ENCODE measurements around the gene SERPINE3. TPM values are rescaled to one million over a fixed set of nuclear protein-coding genes. Genes with fewer than 3 reads are reported as not detected.

SERPINE3 gene
- total RNA-seq, 1 donor from 2014 or later, result not detected

DNA sequence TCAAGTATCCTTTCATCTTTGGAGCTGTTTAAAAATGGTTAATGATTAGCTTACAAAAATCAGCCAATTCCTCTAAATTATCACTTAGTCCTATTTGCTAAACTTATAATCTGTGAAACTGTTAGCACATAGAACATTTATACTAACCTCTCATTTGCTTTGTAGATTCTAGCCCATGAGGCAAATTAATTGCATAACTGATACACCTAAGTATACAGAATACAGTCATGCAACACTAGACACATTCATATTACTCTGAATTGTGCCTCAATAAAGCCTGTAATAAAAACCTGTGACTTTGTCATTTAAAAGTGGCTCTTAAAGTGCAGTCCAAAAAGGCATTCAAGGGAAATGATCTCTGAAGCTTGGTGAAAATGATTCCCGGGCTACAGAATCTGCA, 21.0 kb downstream of the SERPINE3 start:
- no peak for DNase-seq (ENCODE audit: low read depth)

DNA sequence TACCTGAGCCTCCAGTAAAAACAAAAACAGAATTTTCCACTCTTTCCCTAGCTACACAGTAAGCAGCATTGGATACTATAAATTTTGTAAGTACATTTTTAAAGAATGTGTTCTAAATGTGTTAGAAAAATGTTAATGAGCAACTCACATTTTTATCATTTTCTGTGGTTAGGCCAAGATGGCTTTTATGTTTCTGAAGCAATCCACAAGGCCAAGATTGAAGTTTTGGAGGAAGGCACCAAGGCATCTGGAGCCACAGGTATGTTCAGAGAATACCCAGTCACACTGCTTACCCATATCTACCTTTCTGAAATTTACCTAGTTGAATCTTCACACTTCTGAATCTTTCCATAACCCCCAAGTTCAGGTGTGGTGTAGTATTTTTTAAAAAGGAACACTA, 21.6 kb downstream of the SERPINE3 start:
- no peak for DNase-seq (ENCODE audit: low read depth)

DNA sequence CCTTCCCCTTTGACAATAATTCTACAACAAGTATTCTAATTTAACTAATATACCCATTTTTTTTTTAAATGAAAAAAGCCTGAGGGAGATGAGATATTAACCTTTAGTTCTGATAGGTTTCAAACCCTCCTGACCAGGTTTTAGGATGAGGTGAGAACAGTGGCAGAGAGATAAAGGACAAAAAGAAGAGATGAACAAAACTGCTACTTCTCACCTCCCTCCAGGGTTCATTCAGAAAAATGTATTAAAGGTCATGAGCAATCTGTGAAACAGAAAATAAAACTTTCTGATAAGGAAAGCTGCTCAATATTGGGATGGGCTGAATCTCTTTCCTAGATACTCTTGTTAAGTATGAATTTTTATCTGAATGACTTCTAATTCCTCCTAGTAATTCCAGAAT, 24.1 kb downstream of the SERPINE3 start:
- DNase-seq (ENCODE audit: low read depth), result no peak

DNA sequence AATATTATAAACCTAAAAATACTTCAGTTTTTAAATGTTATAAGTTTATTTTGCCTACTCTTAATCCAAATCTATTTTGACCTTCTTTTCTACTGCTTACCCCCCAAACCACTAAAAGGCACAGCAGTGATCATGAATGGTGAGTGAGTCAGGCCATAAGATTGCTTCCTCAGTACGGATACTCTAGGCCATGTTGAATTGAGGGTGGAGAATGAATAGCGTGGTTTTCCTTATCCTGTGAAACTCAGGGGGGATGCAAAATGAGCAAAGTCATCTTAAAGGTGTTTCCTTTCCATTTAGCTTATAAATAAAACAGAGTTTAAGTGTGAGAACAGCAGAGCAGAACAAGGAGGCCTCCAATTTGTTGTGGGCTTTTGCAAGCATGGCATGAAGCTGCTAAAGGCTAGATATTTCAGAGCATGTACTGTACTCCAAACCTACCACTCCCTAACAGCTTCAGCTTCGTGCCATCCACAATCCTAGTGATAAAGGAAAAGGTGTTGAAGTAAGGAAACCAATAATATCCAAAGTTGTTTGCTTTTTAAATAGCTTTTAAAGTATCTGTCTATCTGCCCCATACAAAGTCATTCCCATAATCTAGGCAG, 25.0 kb downstream of the SERPINE3 start:
- peak; percentile 51 for DNase-seq (ENCODE audit: low read depth)

DNA sequence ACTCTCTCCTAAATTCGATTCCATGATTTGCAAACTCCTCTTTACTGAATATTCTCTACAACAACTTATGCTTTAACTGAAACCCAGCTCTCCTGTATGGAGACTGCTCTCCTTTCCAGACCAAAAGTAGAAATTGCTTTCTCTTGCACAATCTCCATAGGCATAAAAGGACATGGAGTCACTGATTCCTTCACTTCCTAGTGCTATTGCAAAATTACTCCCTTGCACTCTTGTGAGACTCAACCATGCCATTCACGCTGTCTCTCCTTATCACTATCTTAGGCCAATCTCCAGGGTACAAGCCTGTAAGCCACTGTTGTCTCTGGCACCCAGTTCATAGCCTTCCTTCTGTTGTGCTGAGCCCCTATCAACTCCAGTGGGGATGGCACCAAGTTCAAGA, 30.6 kb downstream of the SERPINE3 start:
- DNase-seq (ENCODE audit: low read depth), result no peak

DNA sequence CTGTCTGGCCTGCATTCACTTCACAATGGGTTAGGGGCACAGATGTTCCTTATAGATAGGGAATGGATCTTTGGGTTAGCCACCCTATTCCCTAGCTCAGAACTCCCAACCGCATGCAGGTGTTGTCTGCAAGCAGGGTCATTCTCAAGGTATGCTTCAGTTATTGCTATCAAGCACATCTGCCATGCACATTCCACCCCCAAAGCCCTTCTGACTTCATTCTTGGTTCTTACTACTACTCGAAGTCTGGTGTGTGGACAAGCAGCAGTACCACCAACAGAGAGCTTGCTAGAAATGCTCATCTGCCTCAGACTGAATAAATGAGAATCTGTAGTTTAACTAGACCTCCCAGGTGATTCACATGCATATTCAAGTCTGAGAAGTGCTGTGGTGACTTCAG, 31.3 kb downstream of the SERPINE3 start:
- DNase-seq (ENCODE audit: low read depth), result no peak

DNA sequence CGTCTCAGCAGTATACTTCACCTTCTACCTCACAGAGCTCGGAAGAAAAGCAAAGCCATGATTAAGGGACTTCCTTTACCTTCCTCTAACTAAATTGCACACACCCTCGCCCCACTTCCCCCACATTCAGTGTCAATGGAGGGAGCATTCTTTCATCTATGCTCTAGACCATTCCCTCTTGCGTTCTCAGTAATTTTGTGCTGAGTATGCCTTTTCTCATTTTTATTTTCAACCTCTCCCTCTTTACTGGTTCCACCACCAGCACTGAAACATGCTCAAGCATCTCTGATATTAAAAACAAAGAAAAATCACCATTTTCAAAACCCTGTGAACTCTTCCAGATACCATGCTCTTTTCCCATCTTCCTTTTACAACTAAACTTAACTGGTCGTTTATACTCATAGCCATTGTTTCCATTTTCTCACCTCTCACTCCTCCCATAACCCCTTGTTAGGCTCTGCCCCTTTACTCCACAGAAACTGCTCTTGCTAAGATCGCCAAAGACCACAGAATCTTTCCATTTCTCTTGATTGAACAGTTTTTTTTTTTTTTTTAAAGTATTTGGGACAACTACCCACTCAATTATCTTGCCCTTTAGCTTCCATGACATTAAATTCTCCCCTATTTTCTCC, 32.4 kb downstream of the SERPINE3 start:
- DNase-seq (ENCODE audit: low read depth), result no peak

DNA sequence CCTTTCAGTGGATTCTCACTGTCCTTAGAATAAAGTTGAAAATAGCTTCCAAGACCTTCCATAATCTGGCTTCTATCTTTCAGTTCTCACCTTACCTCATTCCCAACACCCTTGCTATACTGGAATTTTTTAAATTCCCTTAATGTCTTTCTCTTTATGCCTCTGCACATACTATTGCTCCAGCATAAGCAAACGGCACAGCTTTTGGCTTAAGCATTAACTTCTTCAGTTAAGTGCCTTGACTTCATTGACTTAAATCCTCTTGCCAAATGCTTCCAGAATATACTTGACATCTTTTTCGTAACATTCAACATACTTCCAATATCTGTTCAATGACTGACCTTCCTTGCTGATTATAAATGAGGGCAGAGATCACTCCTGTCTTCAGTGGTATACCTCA, 34.0 kb downstream of the SERPINE3 start:
- DNase-seq (ENCODE audit: low read depth), result no peak

DNA sequence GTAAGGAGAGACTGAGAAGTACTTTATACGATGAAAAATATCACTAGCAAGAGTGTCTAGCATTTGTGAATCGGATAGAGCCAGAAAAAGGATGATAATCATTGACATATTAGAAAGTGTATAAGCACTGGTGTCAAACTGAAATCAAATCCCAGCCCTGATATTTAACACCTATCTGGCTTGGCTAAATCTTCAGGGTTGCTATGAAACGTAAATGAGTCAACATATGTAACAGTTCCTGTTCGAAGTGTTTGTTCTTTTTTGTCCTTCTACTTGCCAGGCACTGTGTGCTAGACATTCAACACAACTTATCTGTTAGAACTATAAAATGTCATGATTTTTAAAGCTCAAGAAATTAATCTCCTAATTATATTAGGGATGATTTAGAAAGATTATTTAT, 40.8 kb downstream of the SERPINE3 start:
- DNase-seq (ENCODE audit: low read depth), result peak; percentile 15

DNA sequence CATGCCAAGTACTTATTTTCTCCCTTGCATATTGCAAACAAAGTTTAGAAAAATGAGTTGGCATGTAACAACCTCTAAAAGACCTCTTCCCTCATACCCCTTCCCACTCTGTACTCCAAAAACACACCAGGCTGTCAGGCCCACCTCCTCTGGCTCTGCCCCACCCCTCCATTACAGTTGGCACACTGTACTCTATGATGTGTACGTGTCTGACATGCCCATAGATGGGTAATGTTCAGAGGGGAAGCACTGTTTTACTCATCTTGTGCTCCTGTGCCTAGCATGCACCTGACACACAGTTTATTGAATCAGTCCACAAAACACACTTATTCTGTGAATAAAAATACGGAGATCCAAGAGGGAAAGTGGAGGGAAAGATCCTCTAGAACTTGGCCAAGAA, 45.6 kb downstream of the SERPINE3 start:
- DNase-seq (ENCODE audit: low read depth), result no peak

DNA sequence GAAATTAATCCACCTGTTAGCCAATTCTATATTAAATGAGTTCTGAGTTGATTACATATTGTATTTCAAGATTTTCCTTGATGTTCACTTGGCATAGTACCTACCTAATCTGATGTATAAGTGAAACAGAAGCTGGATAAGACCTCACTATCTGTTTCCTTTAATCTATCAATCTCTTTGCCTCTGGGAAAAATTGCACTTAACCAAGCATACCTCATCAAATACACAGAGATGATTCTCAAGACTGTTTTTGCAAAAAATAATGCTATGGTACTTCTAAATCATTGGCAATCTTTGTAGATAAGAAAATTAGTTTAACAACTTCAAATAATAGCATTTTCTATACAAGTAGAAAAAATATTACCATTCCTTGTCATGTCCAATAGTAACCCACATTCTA, 55.2 kb downstream of the SERPINE3 start:
- DNase-seq (ENCODE audit: low read depth), result no peak

DNA sequence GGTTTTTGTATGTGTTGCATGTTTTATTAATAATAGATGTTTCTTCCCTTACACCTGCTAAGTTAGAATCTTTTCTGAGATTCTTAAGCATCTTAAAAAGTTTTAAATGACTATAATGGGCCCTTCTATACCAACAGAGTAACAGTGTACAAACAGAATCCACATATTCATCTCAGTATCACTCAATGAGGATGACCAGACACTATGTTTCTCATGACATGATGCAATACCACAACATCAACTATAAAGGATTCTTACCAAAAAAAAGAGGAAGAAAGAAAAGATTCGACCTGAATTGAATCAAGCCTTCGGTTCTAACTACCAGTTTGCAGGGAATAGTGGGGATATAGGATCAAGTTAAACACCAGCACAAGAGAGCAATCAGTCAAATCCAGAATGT, 56.9 kb downstream of the SERPINE3 start:
- DNase-seq (ENCODE audit: low read depth), result no peak

DNA sequence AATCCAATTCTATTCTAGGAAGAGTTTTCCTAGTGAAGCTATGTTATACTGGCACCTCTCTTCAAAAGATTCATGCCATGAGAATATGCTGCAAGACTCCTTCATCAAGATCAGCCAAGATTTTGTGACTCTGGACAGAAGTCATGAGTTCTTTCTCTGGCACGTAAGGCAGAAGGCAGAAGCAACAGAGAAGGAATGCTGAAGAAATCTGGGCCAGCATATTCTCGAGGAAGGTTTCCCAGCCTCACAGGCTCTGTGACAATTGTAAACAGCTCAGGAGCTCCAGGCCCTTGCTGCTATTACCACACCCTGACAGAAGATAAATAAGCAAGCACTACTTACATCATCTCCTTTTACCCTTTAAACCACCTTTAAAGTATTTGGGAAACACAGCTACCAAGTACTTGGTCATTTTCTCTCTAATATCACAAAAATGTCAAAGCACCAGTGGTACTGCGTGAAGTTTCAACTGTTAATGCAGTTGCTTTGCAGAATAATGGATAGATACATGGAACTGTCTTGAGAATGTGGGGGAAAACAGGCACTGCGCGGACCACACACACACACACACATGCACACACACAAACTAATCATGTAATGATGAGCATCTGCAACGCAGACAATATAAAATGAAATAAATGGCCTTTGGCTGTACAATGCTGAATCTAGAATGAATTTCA, 57.9 kb downstream of the SERPINE3 start:
- DNase-seq (ENCODE audit: low read depth), result peak; percentile 28

DNA sequence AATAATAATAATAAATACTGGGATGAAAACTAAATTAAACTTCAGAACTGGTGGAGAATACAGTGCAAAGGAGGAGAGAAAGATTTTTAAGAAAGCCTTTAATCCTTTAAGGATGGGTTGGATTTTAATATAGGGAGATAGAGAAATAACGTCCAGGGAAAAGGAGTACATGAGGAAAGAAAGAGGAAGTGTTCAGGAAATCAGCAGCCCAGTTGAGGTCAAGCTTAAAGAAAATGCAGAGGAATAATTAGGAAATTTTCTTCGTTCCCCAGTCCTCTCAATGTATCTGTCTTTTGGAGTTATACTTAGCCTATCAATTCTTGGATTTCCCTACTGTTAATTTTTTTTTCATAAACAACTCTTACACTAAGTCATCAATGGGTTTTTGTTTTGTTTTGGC, 65.7 kb downstream of the SERPINE3 start:
- DNase-seq (ENCODE audit: low read depth), result no peak

DNA sequence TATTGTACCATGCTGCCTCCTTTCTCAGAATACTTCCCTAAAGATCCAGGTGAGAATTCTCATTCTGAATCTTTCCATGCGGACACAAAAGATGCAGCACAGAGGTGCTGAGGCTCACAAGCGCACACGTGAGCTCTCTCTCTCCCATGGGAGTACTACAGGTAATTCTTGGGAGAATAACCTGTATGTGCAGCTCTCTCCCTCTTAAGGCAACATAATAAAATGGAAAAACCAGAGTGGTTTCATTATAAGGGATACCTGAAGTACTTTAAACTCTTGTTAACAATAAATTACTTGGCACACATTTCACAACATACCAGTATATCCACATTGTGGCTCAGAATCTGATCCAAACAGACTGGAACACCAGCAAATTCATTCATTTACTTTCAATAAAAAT, 72.9 kb downstream of the SERPINE3 start:
- DNase-seq (ENCODE audit: low read depth), result no peak

Small RNA genes within 50 kb of the gene (microRNA-seq; reads per million reads assigned to microRNA genes)
- not detected for gene MIR5693

Other genes starting within 250 kb of the SERPINE3 start
- not detected in 2 replicates for gene C13orf42, start 228.4 kb upstream of the SERPINE3 start, total RNA-seq
- gene FAM124A, start 117.3 kb upstream of the SERPINE3 start, total RNA-seq, result 0.05 TPM in 1 of 2 replicates, not detected in the other
- gene INTS6, start 113.3 kb downstream of the SERPINE3 start, total RNA-seq, result 38.2 and 42.6 TPM in 2 replicates
- 4.7 and 6.1 TPM in 2 replicates for gene WDFY2, start 244.8 kb downstream of the SERPINE3 start, total RNA-seq

All from myocyte (in vitro differentiated cells).